Type B pancreatic cell (in vitro differentiated cells): ENCODE results near the gene VAV2. TPM values are rescaled to one million over a fixed set of nuclear protein-coding genes. Genes with fewer than 3 reads are reported as not detected.

ENCODE experiments used
- DNase-seq: peaks from one replicate; pipeline ENCODE4 v3.0.0; 2021; ENCODE audit warnings: mixed read lengths; ENCODE audit not compliant: unreplicated experiment; ENCODE audit errors: extremely low spot score
- H3K27ac Mint-ChIP-seq: 2 replicates; pipeline ENCODE4 v1.8.0; 2021; ENCODE audit warnings: mild to moderate bottlenecking, mixed read lengths
- H3K27me3 Mint-ChIP-seq: 2 replicates; pipeline ENCODE4 v1.8.0; 2021; ENCODE audit warnings: mixed read lengths
- H3K36me3 Mint-ChIP-seq: 2 replicates; pipeline ENCODE4 v1.8.0; 2021; ENCODE audit warnings: mixed read lengths
- H3K4me1 Mint-ChIP-seq: one replicate; pipeline ENCODE4 v1.8.0; 2021; ENCODE audit warnings: mixed read lengths; ENCODE audit not compliant: unreplicated experiment
- H3K4me3 Mint-ChIP-seq: 2 replicates; pipeline ENCODE4 v1.8.0; 2021; ENCODE audit warnings: mild to moderate bottlenecking, mixed read lengths
- H3K9me3 Mint-ChIP-seq: 2 replicates; pipeline ENCODE4 v1.8.0; 2021; ENCODE audit warnings: mixed read lengths
- total RNA-seq: library from RNA; stranded (reverse); gene quantifications from 2 replicates; pipeline ENCODE4 v1.2.1, GENCODE V29; 2021; ENCODE audit warnings: low replicate concordance
- TF ChIP-seq, protein P1 (sequence below): fragments of 200-600 bp; sonication (generic); conservative IDR thresholded peaks from 2 replicates; pipeline ENCODE4 v1.5.0; 2021; ENCODE audit warnings: antibody characterized with exemption, mild to moderate bottlenecking

Gene VAV2
- total RNA-seq, 1 donor from 2014 or later: 39.4 TPM

DNA sequence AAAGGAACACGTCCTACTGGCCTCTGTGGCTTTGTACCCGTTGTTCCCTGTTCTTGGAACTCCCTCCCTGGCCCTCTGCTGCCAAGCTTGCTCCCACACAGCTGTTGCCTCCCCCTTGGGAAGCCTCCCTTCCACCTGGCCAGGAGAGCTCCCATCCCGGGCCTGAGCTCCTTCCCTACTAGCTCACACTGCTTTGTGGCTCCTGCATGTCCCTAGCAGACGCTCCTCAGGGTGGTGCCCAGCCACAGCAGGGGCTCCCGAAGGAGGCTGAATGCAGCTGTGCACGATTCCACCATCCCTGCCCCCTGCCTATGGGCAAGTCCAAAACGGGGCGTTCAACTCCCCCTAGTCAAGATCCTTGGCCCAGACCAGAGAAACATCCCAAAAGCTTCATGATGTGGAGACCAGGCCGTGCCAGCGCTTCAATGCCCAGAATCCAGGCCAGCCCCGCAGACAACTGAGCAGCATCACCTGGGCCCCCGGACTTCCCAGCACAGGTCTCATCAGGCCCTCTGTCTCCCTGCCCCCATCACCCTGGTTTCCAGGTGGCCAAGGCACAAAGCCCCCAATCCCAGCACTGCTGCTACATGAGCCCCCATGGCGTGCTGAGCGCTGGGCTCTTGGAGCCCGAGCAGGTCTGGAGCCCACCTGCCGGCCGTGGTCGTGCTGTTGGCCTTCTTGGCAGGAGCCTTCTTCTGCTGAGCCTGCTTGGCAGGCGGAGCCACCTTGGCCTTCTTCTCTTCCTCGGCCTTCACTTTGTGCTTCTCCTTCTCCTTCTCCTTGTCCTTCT is 47.5 kb upstream of the VAV2 start:
- Mint-ChIP-seq H3K27me3 (no peaks in the 10 kb centered on the region), H3K27ac (no peak overlapping the region), H3K4me3 (no peak overlapping the region), H3K36me3 (peaks cover 32% of the 10 kb centered on the region), H3K4me1 (no peaks in the 10 kb centered on the region), H3K9me3 (no peaks in the 10 kb centered on the region)
- DNase-seq: no peak
- TF ChIP-seq, protein P1, sequence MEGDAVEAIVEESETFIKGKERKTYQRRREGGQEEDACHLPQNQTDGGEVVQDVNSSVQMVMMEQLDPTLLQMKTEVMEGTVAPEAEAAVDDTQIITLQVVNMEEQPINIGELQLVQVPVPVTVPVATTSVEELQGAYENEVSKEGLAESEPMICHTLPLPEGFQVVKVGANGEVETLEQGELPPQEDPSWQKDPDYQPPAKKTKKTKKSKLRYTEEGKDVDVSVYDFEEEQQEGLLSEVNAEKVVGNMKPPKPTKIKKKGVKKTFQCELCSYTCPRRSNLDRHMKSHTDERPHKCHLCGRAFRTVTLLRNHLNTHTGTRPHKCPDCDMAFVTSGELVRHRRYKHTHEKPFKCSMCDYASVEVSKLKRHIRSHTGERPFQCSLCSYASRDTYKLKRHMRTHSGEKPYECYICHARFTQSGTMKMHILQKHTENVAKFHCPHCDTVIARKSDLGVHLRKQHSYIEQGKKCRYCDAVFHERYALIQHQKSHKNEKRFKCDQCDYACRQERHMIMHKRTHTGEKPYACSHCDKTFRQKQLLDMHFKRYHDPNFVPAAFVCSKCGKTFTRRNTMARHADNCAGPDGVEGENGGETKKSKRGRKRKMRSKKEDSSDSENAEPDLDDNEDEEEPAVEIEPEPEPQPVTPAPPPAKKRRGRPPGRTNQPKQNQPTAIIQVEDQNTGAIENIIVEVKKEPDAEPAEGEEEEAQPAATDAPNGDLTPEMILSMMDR: no peak

DNA sequence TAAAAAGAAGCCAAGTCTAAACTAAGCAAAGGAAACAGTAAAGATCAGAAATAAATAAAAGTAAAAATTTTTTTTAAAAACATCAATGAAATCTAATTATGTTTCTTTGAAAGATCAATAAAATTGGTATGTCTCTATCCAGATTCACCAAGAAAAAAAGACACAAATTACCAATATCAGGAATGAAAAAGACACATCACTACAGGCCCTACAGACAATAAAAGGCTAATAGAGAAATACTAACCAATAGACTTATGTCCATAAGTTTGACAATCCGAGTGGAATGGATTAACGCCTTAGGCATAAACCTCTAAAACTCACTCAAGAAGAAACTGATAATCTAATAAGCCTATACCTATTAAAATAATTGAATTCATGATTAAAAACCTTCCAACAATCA is 45.5 kb upstream of the VAV2 start:
- Mint-ChIP-seq H3K36me3 (peaks cover 41% of the 10 kb centered on the region), H3K4me1 (no peaks in the 10 kb centered on the region), H3K27ac (no peak overlapping the region), H3K4me3 (no peak overlapping the region), H3K27me3 (no peaks in the 10 kb centered on the region), H3K9me3 (no peaks in the 10 kb centered on the region)
- TF ChIP-seq, protein P1: no peak
- no peak for DNase-seq

DNA sequence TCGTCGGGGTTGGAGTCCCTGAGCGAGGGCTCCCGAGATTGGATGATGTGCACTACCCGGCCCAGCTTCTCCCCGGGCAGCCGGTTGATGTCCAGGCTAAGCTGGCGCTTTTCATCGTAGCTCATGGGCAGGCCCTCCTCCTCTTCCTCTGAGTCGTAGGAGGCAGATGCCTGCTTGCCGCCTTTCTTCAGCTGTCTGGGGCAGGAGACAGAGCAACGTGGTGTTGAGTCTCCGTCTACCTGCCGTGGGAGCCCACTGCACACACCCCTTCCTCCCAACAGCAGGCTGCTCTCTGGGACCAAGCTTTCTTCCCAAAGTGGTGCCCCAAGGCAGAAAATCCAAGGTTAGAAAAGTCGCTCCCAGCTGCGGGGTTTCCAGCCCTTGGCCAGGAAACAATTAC is 44.0 kb upstream of the VAV2 start:
- Mint-ChIP-seq H3K9me3 (no peaks in the 10 kb centered on the region), H3K27ac (no peak overlapping the region), H3K4me1 (no peaks in the 10 kb centered on the region), H3K36me3 (peaks cover 41% of the 10 kb centered on the region), H3K27me3 (no peaks in the 10 kb centered on the region), H3K4me3 (no peak overlapping the region)
- no peak for DNase-seq
- TF ChIP-seq, protein P1: no peak

DNA sequence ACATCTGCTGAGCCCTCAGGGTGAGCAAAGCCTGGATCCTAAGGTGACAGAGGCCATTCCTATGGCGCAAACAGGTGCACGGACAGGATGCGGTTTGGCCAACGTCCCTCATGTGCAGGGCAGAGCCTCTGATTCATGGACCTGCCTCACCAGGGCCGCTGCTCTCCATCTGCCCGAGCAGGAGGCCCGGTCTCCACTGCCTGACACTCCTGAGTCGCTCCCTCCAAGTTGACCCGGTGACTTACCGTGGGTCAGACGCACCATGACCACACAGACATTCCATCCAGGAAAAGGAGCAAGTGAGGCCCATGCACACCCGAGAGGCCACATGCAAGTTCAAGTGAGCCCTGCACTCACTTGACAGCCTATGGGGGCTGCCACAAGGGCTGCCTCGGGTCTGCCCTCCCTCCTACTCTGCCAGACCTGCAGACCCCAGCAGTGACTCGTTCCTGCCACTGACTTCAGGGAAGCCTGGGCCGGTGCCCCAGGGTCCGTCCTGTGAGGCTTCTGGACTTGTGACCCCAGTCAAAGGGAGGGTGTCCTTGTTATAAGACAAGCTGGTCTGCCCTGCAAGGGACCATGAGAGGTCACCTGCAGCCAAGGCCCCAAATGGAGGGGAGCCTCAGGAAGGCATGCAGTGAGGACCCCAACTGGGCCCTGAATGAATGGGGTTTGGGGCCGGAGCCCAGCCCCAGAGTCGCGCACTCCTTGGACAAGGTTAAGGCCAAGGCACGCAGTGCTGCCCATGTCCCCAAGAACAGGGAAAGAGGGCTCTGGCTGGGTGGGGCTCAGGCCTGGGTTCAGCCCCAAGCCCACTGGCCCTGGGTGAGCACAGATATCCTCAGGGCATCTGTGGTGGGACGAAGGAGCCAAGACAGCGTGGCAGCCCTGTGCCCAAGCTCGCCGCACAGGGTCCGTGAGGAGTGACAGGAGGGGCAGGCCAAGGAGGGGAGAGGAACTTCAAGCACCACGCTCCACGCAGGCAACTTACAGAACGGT is 43.2 kb upstream of the VAV2 start:
- Mint-ChIP-seq H3K4me1 (no peaks in the 10 kb centered on the region), H3K9me3 (no peaks in the 10 kb centered on the region), H3K4me3 (no peak overlapping the region), H3K27me3 (no peaks in the 10 kb centered on the region), H3K36me3 (peaks cover 41% of the 10 kb centered on the region), H3K27ac (no peak overlapping the region)
- no peak for DNase-seq
- TF ChIP-seq, protein P1: no peak

DNA sequence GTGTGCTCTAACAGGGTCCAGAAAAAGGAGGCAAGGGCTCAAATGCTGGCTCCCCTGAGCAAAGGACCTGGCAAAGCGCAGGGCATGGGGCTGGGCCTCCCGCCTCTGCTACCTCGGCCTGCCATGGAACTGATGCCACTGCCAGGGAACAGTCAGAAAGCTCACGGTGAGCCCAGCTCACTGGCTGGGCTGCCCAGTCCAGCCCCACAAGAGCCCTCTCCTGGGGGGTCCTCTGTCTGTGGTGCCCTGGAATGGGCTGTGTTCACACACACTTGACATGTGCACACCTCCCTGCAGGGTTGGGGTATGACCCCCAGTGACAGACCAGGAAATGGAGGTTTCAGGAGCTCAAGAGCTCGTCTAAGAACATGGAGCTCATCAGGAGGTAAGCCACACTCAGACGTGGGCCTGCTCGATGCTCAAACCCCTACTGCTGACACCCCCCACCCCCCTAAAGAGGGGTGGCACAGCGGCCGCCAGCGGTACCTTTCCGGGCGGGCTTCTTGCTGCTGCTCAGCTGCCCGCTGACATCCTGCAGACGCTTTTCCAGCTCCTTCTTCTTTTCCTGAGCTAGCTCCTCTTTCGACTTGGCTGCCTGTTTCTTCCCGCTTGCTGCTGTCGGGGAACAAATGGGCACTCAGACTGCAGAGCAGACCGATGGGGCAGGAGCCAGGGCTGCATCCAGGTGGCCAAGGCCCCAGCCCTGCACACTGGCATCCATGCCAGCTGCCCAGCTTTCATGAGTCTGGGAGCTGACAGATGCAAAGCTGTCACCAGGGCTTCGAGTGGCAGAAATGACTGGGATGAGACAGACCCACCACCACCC is 42.3 kb upstream of the VAV2 start:
- Mint-ChIP-seq H3K27ac (no peak overlapping the region), H3K27me3 (no peaks in the 10 kb centered on the region), H3K4me1 (no peaks in the 10 kb centered on the region), H3K36me3 (peaks cover 32% of the 10 kb centered on the region), H3K9me3 (no peaks in the 10 kb centered on the region), H3K4me3 (no peak overlapping the region)
- DNase-seq: no peak
- TF ChIP-seq, protein P1: no peak
